HG03565 (cell line): Measurements from ENCODE around the gene ZBTB18.
"Not testable (repeated sequence)": the region's sequence is repeated elsewhere in the genome, so short reads cannot be mapped to it uniquely, and the experiment has no call there.

ENCODE experiments used
- ATAC-seq: cut with Tn5 transposase; IDR thresholded peaks from one replicate; pipeline ENCODE4 v1.9.1; 2021; ENCODE audit warnings: mild to moderate bottlenecking, moderate library complexity; ENCODE audit not compliant: unreplicated experiment

ZBTB18 gene

DNA sequence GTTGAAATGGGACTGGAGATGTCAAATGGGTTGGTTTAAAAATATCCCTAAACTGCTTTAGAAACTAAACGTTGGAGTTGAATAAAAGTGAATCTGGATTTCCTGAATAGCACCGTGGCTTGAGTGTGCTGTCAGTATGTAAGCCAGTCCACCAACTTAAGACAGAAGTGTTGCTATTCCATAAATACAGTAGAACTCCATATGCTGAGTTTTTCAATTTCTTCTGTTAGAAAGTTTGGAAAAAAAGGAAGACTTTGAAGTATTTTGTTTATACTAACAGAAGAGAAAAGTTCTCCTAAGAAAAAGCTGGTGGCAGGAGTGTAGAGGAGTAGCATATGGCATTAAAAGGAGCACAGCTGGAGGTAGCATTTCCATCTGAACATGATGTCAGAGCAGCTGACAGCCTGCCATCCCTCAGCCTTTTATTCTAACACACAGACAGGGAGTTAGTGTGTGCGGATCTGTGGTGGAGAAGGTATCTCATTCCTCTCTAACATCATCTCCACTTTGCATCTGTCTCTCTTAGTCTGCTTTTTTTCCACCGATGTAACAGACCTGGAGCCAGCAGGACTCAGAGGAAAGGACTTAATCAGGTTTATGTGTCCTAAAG lies at the start of gene ZBTB18:
ZBTB18 (plus strand) TSS at position 449 of the 610 bp plus-strand sequence; CDS start at position 598, 149 bp downstream.
- ATAC-seq: no peak

- ATAC-seq: no peak
Observed at GRCh38 chr1:244002721-244003120, 48.4 kb upstream of the ZBTB18 start.

DNA sequence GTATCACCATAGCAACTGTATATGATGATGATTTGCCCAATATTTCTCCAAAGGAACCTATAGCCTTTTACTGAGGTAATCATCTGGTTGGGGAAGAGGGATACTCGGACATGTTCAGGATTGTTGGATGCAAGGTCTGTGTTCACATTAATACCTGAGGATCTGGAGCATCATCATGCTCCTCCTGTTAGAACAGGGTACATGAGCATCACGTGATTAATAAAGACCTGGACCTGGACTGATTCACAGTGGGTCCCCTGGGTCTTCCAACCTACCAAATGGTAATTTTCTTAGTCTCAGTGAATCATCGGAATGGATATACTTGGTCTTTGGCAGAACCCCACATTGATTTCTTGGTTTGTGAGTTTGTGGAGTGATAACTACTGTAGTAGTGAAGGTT lies 45.6 kb upstream of the ZBTB18 start:
- ATAC-seq: no peak

GRCh38 chr1:244006381-244006901 lies 44.6 kb upstream of the ZBTB18 start:
- no peak for ATAC-seq

DNA sequence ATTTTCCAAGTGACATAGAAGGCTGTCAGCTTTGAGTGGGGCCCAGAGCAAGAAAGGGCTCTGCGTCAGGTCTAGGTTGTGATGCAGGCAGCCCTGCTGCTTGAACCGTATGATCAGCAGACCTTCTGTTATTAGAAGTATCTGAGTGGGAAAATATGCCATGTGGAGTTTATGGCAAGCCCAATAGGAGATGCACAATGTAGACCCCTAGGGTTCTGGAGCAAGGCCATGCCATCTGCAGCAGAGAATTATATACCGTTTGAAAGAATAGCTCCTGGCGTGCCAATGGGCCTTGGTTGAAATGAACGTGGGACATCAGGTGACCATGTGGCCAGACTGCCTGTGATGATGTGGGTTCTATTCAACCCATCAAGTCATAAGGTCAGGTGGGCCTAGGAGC lies 44.1 kb upstream of the ZBTB18 start:
- no peak for ATAC-seq

GRCh38 chr1:244010191-244010590 lies 40.9 kb upstream of the ZBTB18 start:
- no peak for ATAC-seq

- ATAC-seq: no peak
Observed at GRCh38 chr1:244010703-244011123, 40.4 kb upstream of the ZBTB18 start.

- ATAC-seq: no peak
Observed at GRCh38 chr1:244011271-244011670, 39.8 kb upstream of the ZBTB18 start.

DNA sequence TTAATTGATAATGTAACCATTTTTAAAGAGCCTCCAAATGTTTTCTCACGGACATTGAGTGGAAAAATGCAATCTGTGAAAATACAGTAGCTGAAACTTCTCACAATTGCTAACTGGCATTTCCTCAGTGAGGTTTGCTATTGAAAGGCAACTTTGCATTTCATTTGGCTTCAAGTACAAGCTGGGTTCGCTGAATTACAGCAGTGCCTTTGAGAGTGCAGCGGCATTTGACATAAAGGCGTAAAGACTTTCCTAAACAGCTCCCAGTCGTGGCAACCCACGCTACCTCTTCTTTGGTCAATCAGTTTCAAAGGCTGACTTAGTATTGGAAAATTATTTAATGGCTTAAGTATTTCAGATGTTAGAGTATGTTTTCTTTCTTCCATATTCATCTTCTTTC lies 39.3 kb upstream of the ZBTB18 start:
- no peak for ATAC-seq

- no peak for ATAC-seq
Observed at GRCh38 chr1:244012202-244012601, 38.9 kb upstream of the ZBTB18 start.

DNA sequence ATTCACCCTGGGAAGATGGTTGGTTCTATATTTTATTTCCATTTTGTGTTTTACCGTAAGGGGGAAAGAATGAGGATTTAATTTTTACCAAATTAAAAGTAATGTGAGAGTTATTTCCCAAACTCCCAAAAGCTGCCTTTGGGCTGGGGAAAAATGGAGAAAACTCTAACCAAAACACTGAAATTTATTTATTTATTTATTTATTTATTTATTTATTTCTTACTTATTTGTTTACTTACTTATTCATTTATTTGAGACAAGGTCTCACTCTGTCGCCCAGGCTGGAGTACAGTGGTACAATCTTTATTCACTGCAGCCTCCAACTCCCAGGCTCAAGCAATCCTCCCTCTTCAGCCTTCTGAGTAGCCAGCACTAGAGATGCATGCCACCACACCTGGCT lies 38.0 kb upstream of the ZBTB18 start:
- no peak for ATAC-seq

DNA sequence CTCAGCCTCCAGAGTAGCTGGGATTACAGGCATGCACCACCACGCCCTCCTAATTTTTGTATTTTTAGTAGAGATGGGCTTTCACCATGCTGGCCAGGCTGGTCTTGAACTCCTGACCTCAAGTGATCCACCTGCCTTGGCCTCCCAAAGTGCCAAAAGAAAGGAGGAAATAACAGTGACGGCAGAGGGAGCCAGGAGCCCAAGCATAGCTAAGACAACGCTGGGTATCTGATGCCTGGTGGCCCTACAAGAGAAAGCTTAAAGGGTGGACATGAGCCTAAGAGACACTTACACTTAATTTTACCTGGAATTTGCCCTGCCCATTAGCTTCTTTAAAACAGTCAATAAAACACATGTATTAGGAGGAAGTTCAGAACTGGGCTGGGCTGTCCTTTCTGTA lies 36.2 kb upstream of the ZBTB18 start:
- ATAC-seq: not testable (repeated sequence)

DNA sequence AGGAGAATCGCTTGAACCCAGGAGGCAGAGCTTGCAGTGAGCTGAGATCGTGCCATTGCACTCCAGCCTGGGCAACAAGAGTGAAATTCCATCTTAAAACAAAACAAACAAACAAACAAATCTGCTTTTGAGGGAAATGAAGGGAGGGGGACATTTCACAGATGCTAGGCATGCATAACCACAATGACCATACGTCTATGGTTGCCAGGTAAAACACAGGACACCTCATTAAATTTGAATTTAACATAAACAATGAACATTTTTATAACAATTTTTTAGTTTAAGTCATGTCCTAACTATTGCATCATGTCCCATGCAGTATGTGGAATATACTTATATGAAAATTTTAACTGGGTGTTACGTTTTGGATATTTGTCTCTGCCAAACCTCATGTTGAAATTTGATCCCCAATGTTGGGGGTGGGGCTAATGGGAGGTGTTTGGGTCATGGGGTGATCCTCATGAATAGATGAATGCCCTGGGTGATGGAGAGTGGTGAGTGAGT lies 31.0 kb upstream of the ZBTB18 start:
- ATAC-seq: no peak

DNA sequence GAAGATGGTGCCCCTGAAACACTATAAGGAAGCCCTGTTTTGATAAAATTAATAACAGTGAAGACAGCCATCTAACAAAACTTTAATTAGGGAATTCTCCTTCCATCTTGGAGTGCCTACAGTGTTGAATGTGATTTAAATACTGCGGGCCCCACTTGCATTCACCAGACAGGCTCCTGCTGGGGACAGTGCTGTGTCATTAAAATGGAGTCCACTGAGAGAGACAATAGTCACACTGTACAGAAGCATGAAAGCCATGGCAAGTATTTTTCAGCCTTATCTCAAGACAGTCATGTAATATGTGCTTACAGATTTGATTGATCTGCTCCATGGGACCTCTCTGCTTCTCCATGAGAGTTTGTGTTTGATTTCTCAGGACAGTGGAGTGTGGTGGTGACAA lies 29.7 kb upstream of the ZBTB18 start:
- ATAC-seq: no peak

DNA sequence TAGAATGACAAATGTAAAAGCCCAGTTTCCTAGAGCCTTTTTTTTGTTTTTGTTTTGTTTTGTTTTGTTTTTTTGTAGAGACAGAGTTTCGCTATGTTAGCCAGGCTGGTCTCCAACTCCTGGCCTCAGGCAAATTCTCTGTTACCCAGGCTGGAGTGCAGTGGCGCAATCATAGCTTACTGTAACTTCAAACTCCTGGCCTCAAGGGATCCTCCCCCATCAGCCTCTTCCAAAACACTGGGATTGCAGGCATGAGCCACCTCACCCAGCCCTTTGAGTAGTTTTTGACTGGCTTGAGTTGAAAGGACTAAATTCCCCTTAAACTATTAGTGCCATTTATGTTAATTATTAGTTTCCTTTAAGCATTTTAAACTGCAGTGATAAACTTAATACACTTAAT lies 28.8 kb upstream of the ZBTB18 start:
- ATAC-seq: no peak

DNA sequence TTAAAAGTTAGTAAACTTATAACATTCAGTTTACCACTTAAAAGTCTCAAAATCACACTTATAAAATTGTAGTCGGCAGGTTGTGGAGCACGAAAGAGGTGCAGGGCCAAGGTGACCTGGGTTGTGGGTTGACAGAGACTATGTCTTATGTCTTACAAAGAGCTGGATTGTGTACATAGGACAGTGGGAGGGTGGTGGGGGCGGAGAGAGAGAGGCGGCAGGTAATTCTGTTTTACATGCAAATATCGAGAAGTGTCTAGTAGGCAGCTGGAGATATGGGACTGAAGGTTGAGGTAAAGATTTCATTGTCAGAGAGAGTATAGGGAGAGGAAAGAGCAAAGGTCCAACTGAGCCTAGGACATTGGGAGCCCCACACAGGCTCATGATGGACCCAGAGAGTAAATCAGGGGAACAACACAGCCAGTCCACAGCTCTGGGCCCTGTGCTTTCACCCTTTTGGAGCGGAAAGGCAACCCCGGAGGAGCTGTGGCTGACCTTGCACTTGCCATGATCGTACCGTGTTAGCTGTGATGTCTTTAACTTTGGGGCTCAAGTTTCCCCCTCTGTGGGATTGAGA lies 28.1 kb upstream of the ZBTB18 start:
- no peak for ATAC-seq

DNA sequence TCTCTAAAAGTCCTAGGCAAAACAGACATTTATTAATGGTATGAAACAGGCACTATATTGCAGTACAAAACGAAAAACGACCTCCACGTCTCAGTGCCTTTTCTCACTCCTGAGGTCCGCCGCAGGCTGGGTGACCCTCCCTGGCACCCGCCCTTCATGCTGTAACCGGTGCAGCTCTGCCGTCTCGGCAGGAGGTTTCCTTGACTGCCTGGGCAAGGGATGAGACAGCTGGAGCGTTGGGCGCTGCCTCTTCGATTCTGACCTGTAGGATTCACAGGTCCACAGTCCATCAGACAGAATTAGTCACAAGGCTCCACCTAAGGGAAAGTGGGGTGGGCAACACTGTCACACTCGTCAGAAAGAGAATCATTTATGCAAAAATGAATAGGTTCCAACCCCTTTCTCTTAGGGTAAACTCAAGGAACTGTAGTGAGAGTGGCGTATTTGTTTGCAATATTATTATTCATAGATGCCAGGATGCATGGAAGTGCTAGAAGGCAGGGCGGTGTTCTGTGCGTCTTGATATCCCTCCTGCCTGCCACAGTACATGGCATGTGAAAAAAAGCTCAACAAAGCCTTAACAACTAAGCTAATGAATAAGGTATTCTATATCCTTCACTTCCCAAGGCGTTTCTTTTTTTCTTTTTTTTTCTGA lies 23.5 kb upstream of the ZBTB18 start:
- ATAC-seq: no peak

- no peak for ATAC-seq
Observed at GRCh38 chr1:244028701-244029100, 22.4 kb upstream of the ZBTB18 start.

DNA sequence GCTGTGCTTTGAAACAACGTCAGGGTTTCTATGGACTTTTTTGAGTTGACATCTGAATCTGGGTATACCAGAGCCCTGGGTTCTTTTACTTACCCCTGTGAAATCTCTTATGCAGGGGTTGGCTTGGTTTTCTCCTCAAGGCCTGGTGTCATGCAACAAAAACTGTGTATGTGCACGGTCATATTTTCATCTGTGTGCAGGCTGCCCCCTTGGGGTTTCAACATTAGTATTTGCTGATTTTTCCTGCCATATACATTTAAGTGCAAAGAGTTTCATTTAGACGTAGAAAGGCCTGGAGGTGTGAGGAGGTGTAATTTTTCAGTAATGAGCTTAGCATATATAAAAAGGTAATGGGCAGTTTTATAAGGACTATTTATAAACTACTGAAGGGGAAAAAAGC lies 22.0 kb upstream of the ZBTB18 start:
- no peak for ATAC-seq

DNA sequence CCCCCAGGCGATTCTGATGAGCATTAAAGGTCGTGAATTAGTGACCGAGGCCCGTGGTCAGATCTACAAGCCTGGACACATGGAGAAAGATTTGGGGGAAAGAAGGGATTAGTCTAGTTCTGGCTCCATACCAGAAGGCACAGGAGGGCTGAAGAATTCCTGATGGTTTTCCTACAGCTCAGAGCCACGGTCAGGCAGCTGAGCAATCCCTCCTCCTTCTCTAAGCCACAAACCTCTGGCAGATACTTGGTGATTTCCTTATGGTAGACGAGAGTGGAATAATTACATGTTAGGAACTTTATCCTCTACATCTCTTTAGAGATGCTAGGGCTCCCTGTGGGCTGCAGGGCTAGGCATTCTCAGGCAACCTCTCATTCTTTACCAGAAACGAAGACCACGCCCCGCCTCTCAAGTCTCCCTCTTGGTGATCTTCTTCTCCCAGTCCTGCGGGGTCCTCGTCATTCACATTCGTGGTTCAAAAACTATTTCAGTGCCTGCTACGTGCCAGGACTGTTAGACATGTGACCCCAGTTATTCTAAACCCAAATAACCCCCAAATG lies 20.5 kb upstream of the ZBTB18 start:
- ATAC-seq: no peak

DNA sequence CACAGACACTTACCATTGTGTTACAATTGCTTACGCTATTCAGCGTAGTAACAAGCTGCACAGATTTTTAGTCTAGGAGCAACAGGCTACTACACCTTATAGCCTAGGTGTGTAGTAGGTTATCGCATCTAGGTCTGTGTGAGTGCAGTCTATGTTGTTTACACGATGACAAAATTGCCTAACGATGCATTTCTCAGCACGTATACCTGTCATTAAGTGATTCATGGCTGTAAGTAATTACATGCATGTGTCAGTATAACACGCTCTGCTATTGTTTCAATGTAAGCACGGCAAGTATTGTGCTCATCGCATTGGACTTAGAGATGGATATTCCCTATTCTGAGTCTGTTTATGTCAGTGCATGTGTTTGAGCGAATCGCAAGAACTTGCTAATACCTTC lies 15.7 kb upstream of the ZBTB18 start:
- no peak for ATAC-seq

- no peak for ATAC-seq
Observed at GRCh38 chr1:244037252-244037651, 13.8 kb upstream of the ZBTB18 start.
